Limb (tissue), 2 donors: ENCODE results near the gene TGFBR1.

Source experiments
- DNase-seq, 2 donors: peaks; one replicate each; pipeline ENCODE4 v3.0.0-alpha.2; 2016; ENCODE audit errors: extremely low spot score in 2 of 2

Gene TGFBR1

DNA sequence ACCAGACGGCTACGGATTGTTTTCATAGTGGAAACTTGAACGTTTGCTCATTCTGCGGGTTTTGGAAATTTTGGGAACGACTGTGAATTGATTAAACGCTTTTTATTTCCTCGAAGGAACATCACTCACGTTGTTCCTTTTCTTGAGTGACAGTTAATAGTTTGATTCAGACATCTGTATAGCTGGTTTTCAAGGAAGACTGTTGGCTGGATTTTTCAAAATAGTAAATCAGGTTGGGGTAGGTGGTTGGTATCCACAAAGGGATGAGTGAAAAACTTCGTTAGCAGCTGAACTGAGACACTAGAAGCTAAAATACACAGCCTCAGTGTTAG lies 1.1 kb downstream of the TGFBR1 start:
- no peak for DNase-seq

DNA sequence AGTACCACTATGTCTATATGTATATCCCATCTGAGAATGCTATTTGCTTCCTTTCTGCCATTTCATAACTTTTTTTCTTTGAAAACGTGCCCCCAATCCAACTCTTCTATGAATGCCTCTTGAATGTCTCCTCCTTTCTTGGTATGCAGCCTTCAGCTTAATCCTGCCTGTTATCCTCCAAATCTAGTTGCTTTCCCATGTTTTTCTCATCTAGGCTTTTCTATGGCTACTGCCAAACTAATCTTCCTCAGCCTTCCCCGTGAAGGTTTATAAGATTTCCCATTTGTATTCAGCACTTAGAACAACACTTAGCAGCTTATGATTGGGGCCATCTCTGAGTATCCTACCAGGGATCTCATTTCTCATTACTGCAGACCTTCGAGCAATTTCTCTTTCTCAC lies 2.5 kb downstream of the TGFBR1 start:
- DNase-seq: no peak

DNA sequence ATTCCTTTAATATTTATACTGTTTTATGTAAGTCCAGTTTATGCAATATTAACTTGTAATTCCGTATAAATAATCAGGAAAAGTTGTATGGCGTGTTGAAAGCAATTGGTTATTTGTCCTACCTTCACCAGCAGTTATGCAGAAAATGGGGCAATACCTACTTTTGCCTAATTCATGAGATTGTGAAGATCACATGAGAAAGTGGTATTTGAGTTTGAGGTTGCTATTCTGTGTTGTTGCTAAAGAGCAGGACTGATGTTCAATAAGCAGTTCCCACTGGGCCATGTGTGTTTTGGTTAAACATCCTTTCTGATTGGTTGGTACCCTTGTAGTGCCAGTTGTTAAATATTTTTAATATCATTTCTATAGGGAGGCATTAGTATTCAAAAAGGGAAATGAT lies 3.2 kb downstream of the TGFBR1 start:
- no peak for DNase-seq

DNA sequence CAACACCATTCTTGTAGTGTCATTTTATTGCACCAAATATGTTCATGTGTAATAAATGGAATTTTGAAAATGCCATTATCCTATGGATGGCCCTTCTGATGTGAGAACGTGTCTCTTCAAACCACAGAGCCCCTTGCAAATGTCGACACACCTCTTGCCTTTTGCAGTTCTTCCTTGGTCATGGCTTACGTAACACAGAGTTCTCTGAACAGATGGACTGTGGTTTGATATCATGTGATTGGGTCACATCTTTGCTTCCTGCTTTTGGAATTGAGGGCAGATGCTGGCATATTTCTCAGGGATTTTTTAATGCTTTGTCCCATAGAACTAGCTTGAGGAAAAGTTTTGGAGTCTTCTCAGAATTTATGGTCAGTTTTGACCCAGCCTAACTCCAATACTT lies 4.6 kb downstream of the TGFBR1 start:
- DNase-seq: no peak

DNA sequence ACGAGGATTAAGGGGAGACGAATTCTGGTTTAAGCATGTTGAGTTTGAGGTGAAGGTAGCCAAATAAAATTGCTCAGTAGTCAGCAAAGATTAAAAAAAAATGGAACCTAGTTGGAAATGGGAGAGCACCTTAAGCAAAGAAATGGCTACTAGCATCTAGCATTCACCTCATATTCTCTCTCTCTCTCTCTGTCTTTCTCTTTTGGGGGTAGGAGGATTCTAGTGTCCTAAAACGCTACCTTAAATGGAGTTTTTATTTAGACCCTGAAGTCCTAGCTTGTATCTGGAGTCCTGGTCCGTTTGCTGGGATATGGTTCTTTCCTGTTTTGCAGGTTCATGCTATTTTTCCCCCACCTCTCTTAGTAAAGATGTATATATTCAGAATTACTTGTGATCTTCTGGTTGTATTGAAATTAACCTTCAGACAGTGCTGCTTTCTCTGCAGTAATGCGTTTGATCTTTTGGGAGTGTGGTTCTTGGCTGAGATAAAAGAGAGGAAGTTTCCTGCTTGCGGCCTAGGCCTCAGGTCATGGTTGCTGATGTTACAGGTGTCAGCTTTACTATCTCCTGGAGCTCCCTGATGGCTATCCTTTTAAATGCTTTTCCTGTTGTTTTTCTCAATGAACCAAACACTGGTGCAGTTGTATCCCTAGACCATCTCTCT lies 8.0 kb downstream of the TGFBR1 start:
- no peak for DNase-seq

DNA sequence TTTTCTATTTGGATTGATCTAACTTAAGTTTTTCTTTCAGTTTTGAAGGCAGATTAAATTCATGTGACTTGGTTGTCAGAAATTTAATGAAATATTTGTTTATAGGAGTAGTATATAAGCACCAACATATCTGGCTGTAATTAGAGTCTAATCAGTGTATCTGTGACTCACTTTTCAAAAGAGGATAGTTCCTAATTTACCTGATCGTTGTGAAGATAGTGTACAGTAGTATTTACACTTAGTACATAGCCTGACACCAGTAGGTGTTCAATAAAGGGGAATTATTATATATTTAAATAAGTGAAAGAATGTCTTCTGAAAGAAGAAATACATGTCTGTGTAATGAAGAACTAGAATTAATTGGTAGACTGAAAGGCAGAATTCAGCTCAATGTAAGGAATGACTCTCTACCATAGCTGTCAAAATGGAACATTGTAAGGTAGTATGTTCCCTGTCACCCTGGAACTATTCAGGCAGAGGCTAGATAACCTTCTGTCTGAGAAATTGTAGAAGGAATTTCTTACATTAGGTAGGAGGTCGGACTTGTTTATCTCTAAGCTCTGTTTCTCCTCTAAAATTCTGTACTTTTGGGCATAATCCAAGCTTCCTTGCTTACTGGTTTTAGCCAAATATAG lies 8.6 kb downstream of the TGFBR1 start:
- no peak for DNase-seq

DNA sequence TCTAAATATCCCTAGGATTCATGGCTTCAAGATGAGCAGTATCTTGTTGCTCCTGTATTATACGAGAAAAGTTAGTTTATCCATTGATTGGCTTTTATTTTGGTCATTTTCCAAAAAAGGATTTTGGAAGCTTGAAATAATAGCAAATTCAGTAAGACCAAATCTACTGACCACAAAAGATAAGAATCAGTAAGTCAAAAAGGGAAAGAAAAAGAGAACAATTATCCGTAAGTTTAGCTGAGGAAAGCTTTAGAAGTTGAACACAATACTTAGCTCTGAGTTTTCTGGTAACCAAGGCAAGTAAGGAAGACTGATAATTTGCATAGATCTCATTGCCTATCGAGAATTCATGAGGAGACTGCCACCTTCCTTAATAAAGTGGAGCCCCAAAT lies 9.1 kb downstream of the TGFBR1 start:
- DNase-seq: no peak

DNA sequence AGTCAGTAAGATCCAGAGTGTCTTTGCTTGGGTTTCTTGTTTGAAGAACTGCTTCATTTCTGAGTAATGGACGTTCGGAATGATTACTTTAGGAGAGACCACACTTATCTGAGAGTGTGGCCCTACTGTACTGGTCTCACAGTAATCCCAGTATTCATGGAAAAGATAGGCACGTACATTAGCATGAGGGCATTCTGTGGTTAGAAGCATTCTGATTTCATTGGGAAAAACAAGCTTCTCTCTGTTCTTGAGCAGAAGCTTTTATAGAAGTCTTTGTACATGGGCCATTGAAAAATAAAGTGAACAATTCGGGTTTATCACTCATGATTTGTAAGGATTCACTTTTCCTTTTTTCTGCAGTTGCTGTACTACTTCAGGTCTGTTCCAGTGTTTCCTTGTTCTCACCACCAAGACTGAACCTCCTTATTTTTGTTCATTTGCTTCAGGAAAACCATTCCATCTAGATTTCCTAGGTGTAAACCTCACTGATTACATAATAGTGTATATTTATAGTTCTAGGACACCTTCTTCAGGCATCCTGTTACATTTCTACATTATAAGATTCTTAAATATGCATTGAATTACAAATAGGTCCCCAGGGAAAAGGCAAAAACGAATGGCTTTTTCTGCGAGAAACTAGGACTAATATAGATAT lies 10.1 kb downstream of the TGFBR1 start:
- no peak for DNase-seq

DNA sequence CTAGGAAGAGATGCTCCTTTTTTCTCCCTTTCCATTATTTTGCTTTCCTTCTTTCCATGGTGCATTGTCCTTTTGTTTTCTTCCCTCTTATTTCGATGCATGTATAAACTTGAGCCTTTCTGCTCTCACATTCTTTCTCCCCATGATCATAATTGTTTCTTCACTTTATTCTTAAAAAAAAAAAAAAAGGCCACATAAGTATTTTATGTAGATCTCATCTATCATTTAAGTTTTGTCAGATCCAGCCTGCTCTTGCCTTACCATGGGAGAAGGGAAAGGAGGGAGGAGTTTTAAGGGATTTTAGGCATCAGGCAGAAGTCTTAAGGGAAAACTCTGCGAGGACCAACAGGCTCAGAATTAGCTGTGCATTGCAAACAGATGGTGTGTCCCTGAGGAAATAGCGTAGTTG lies 11.1 kb downstream of the TGFBR1 start:
- no peak for DNase-seq

DNA sequence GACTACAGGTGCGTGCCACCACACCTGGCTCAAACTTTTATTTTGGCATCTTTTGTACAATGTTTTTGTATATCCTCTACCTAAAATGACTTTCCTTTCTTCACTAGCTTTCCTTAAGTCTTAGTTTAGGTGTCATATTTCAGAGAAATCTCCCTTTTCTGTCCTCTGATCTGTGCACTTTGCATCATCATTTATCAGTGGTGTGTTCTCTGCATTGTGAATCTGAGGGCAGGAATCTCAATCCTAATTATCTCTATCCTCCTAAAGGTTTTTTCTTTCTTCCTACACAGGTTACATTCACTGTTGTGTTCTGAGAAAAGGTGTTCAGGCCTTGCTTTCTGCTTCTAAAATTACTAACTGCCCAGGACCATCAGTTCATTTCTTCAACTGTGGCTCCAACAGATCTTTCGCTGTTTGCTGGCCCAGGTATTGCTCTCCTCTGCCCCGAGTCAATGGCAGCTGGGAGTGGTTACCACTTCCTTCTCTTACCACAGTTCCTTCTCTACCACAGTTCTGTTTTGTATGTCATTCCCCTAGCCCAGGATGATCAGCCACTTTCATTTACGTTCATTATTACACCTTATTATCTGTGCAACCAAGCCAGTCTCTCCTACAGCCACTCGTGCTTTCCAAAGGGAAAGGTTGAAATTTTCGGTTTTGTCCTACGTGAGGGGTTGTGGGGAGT lies 14.0 kb downstream of the TGFBR1 start:
- no peak for DNase-seq

DNA sequence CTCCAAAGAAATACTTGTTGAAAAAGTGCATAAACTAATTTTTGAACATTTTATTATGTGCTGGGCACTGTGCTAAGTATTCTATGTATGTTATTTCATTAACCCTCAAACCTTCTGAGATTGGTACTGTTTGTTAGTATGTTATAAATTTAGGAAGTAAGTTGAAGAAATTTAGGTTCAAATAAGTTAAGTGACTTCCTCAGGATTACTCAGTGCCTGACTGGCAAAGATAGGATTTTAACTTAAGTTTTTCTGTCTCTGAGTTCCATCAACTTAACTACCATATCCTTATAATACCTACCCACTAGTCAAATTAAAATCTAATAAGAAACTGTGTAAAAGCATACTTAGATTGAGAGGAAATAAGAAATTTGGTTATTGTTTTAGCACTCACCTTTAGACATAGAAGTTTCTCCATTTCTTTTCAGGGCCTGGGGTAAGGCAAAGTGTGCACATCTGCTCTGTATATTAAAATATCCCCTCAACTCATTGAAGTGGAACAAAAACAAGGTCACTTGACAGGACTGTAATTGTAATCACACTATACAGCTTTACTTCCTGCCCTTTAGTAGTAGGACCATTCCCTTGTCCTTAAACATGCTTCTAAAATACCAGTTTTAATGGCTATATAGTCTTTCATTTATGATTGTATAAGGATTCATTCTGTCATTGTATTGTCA lies 15.2 kb downstream of the TGFBR1 start:
- no peak for DNase-seq

DNA sequence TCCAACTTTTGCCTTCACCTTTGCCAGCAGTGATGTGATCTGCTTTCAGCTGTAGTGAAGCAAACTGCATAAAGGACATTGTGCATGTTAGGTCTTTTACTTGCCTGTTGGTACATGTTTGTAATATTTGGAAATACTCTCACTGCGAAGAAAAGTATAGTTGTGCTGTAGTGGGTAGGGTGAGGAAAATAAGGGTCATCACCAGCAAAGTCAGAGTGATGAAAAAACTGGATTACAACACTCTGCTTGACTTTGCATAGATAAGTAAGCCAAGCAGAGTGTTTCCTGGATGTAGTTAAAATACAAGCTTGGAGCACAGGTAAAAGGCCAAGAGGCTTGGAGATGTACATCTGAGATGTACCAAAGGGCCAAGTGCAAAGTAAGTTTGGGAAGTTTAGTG lies 16.7 kb downstream of the TGFBR1 start:
- no peak for DNase-seq

DNA sequence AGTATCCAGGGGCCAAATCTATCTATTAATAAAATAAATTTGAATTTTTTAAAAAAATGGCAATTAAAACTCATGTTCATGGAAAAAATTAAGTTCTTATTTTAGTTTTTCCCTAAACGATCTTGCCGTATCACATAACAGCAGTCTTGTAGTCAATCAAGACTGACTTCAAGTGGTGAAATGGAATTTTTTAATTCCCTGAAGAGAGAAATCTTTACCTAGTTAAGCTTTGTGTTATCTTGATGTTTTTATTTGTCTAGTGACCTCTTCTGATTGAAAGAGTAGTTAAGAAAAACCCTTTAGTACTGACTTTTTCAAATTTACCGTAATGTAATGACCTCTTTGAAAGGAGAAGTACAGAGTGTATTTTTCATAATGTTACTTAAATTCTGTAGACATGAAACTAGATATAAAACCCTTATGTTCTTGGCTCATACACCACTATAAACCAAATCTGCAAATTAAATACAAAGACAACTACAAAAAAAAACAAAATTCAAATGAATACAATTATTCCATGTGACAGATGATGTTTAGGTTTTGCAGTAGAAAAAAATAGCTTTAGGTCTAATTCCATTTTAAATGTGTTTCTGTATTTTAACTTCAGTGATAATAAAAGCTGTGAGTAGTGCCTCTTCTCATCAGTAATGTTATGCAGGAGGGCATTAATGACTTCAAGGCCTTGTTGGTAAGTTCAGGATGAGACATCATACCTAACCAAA lies 19.8 kb downstream of the TGFBR1 start:
- DNase-seq: no peak

DNA sequence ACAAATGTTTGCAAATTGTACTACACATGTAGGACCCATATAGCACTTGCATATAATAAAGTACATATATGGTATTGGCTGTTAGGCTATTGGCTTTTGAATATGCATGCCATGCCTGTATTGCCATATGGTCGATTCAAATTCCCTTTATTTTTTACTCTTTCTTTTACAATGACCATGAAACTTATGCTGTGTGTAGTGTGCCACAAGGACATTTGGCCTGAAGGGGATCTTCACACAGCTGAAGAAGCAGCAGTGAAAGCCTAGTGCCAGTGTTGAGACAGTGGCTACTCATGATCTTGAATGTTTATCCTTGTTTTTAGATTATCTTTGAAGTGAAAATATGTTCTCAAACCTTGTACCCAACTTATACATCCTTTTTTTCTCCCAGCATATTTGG lies 20.5 kb downstream of the TGFBR1 start:
- DNase-seq: no peak

DNA sequence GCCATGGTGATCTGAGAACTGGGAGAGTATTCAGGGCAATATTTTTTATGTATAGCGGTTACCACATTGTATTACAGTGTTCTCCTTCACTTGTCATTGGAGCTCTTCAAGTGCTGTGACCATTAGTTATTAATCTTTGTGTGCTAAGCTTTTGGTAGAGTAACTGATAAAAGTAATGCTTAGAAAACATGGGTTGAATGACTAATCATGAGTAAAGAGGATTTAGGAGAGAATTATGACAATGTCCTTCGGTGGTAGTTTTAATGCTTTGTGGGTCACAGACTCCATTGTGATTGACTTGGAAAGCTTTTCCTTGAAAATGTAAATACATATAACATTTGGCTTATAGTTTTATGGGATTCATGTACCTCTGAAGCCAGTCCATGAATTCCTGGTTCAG lies 21.4 kb downstream of the TGFBR1 start:
- DNase-seq: no peak

DNA sequence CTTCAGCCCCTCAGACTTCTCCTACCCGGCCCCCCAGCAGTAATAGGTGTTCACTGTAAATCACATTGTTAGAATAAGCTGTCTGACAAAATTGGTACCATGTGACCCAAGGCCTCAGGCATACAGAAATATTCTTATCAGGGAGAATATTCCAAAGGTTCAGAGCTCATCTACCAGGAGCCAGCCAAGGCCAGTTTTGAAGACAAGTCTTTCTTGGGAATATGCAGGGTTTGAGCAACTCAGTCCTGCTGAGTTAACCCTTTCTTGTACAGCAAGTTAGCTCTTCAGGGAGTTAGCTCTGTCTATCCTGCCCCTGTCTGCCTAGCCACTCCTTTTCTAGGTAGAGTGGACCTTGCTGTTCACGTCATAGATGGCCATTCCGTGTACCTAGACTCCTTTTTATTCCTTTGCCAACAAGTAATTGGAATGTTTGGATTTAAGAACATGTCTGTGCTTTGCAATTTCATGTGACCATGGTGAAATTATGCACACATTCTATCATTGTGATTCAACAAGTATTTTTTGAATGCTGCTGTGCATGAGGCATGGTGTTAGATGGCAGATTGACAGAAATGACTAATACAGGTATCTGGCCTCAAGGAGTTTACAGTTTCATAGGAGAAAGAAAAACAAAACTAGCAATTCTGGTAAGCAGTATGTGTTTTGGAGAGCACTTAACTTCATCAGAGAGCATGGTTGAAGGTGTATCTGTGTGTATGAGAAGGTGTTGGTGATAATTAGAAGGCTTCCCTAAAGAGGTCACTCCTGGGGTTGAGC lies 22.6 kb downstream of the TGFBR1 start:
- DNase-seq: no peak

DNA sequence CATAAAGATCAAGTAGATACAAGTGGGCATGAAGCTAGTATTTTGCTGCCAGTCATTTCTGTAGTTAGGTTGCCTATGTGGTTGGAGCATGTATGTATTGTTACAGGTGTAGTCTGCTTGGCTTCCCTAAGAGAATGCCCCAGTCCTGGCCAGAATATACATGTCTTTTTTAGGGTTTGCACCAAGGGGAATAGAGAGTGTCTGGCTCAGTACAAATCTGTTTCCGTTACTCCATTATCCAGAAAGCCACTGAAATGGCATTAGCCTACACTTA lies 23.2 kb downstream of the TGFBR1 start:
- DNase-seq: no peak

DNA sequence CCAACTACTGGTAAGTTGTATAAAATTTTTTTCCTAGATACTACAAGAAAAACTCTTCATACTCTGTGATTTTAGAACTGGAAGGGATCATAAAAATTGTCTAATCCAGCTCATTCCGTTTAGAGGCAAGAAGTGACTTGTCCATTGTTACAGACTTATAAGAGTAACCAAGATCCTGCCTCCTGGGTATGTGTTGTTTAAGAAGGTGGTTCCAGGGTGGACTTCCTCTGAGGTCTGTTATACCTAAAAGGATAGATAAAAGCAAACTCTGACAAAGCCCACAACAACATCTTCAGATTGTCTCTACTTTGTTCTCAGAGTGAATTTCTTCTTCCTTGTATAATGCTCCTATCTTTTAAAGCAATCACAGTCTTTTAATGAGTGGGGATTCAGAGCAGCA lies 24.2 kb downstream of the TGFBR1 start:
- DNase-seq: no peak

DNA sequence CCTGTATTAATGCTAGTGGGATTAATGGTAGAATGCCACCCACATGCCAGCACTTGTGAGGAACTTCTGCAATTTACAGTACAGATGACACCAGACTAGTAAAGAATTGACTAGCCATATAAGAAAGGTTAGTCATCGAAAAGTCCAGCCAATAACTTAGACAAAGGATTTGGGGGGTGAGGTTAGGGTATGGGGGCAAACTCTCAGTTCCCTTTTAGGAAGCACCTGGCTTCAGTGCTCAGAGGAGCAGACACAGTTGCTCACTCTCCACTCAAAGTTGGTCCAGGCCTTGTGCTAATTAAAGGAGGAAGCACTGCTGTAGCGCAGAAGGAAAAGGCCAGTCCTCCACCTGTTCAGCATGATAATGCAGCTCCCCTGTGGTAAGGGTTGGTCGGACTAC lies 25.2 kb downstream of the TGFBR1 start:
- no peak for DNase-seq

DNA sequence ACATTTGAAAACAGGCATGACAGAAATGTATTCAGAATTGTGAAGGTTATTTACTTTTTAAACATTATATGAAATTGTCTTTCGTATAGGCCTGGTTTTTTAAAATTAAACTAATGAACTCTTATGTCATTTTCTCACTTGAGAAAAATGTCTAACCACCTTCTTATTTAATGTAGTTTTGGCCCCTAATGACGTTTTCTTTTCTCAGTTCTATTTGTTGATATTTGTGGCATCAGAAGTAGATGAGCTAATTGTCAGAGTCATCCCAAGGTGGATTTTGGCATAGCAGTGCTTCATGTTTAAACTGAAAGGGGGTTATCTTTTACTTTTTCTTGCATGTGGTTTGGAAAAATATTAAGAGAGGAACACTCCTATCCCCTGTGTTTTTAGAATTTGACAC lies 28.2 kb downstream of the TGFBR1 start:
- DNase-seq: no peak

DNA sequence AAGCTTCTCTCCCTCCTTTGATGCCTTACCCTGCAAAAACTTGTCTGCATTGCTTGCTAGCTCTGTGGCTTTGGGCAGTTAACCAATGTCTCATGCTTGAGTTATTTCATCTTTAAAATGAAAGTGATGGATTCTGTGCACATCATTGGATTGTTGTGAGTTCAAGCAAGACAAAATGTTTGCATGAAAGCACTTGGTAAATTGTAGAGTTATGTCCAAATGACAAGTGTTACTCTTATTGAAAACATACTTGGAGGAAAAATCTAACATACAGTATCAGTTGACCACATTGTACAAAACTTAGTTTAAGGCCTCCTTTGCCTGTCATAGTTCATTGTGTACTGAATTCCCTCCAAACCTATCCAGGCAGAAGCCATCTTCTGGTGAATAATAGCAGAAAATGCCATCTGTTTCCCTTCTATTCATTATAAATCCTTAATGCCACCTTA lies 30.0 kb downstream of the TGFBR1 start:
- DNase-seq: no peak
